OCI-LY1 (cell line): ENCODE measurements around the gene UFC1.
"Not testable (repeated sequence)": the region's sequence is repeated elsewhere in the genome, so short reads cannot be mapped to it uniquely, and the experiment has no call there.

Source experiments
- EZH2 ChIP-seq: fragments of 200-600 bp; sonication (generic), shearing (Covaris generic); IDR thresholded peaks from 2 replicates; pipeline ENCODE4 v1.8.0; 2017; ENCODE audit warnings: borderline replicate concordance, mixed run types, mild to moderate bottlenecking, antibody characterized with exemption, low read length, moderate library complexity, mixed read lengths
- TF ChIP-seq, protein P1 (sequence below): fragments of 200-600 bp; sonication (generic), shearing (Covaris generic); IDR thresholded peaks from 2 replicates; pipeline ENCODE4 v1.5.1; 2017; ENCODE audit warnings: mild to moderate bottlenecking, antibody characterized with exemption, low read length, moderate library complexity, mixed read lengths

DNA sequence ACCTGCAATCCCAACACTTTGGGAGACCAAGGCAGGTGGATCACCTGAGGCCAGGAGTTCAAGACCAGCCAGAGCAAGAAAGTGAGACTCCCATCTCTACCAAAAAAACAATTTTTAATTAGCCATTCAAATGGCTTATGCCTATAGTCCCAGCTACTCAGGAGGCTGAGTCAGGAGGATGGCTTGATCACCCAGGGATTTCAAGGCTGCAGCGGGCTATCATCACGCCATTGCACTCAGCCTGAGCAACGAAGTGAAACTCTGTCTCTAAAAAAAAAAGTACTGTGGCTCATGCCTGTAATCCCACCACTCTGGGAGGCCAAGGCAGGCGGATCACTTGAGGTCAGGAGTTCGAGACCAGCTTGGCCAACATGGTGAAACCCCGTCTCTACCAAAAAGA is 37.8 kb upstream of the UFC1 start:
- TF ChIP-seq EZH2, result not testable (repeated sequence)
- TF ChIP-seq, protein P1, sequence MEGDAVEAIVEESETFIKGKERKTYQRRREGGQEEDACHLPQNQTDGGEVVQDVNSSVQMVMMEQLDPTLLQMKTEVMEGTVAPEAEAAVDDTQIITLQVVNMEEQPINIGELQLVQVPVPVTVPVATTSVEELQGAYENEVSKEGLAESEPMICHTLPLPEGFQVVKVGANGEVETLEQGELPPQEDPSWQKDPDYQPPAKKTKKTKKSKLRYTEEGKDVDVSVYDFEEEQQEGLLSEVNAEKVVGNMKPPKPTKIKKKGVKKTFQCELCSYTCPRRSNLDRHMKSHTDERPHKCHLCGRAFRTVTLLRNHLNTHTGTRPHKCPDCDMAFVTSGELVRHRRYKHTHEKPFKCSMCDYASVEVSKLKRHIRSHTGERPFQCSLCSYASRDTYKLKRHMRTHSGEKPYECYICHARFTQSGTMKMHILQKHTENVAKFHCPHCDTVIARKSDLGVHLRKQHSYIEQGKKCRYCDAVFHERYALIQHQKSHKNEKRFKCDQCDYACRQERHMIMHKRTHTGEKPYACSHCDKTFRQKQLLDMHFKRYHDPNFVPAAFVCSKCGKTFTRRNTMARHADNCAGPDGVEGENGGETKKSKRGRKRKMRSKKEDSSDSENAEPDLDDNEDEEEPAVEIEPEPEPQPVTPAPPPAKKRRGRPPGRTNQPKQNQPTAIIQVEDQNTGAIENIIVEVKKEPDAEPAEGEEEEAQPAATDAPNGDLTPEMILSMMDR, result not testable (repeated sequence)
